ENCODE results near the gene TEDC1.

Gene TEDC1

DNA sequence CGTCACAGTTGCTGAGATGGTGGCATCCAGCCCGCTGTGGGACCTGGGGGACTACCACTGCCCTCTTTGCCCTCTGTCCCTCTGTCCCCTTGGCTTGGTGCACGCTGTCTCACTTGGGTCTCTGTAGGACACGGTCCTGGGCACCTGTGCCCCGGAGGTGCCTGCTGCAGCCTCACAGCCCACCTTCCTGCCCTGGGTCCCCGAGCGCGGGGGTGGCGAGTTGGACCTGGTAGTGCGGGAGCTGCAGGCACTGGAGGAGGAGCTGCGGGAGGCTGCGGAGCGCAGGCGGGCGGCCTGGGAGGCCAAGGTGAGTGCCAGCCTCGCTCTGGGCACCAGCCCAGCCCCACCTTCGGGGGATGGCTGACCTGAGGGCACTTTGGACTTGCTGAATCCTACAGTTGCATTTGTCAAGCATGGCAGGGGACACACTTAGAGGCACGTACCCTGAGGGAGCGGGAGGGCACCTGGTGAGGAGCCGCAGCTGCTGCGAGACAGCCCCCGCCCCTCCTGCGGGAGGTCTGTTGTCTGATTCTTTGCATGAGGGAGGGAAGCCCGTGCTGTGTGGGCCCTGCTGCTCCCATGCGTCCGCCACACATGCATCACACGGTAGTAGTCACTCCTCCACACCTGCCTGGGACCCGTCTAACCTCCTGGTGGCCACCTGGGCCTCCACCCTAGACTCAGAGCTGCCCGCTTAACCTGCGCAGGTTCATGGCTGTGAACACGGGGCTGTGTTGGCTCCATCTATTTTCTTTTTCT lies 6.8 kb downstream of the TEDC1 start:
- no peak for DNase-seq (ENCODE audit: low spot score)

DNA sequence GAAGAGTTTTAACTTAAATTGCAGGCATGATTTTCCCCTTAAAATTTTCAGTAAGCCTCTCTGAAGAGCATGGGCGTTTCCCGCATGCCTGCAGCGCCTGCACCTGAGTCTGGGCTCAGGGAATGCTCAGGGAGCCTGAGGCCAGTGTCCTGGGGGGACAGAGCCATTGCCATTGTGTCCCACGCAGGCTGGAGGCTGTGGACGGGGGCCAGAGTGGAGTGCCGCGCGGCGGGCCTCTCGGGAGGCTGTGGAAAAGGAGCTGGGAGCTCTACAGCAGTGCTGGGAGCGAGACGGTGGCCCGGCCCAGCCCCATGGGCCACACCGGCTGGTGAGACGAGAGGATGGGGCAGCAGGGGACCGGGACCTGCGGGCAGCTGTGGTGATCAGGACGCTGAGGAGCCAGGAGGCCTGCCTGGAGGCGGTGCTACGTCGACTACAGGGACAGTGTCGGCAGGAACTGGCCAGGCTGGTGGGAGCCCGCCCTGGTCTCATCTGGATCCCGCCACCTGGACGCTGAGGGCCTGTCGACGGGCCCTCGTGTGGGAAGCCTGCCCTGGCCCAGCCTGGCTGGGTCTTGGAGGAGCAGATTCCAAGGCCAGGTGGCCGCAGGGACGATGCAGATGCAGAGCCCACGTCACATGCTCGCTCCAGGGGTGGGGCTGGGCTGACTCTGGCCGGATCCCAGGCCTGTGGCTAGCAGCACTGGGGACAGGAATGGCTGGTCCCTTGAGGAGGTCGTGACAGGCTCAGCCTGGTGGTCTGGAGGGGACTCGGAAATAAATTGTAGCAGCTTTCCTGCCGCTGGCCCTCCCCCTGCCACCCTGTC lies 7.6 kb downstream of the TEDC1 start:
- DNase-seq (ENCODE audit: low spot score) = no peak

DNA sequence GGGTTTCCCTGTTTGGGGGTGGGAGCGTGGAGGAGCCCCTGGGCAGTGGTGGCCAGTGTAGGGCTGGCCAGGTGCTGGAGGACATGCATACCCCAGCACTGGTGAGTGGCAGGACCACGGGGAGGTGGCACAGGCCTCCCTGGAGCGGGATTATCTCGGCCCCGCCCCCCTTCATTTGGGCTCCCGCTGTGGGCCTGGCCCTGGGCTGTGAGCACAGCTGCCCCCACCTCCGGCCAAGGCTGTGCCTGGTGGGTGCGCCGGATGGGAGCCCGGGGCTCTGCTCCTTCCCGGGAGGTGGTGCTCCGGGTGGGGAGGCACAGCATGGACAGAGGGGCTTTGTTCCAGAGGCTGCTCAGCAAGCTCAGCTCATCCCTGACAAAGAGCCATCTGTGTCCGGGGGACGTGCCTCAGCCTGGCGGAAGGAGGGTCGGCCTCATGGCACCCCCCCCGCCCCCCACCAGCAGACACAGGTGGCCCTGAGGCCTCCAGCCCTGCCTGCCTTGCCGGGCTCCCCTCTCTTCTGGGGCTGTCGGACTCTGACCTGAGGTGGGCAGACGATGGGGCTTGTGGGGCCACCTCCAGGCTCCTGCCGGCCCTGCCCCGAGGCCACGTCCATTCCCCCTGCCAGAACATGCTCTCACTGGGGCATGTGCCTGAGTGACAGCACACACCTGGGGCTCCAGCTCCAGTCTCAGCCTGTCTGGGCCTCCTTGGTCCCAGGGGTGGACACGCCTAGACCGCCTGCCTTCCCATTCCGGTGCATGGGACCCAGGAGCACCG lies 8.4 kb downstream of the TEDC1 start:
- DNase-seq (ENCODE audit: low spot score) = no peak

DNA sequence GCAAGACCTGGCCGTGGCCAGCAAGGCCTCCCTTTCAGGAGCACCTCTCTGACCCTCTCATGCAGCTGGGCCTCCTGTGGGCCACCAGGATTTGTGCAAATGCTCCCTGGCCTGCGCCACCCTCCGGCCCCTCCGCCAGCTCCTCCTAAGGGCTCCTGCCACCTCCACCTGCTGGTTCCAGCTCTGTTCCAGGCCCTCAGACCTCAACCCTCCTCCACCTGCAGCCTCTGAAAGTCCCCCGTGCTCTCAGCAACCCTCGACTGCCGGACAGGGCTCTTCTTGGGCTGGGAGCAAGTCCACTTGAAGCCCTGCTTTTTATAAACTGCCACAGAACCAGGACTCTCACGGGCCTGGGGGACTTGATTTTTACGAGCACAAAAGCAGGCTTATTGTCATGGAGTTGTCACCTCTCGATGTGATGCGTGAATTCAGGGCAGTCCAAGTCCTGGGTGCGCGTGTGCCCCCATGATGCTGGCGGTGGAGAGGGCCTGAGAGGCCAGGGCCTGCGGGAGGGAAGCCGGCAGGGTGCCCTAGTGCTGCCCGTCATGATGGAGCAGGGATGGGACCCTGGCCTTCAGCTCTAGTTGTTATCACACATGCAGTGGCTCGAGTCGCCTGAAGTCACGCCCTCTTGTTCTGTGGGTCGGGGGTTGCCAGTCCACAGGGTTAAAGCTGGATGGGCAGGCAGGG lies 9.1 kb downstream of the TEDC1 start:
- no peak for DNase-seq (ENCODE audit: low spot score)

DNA sequence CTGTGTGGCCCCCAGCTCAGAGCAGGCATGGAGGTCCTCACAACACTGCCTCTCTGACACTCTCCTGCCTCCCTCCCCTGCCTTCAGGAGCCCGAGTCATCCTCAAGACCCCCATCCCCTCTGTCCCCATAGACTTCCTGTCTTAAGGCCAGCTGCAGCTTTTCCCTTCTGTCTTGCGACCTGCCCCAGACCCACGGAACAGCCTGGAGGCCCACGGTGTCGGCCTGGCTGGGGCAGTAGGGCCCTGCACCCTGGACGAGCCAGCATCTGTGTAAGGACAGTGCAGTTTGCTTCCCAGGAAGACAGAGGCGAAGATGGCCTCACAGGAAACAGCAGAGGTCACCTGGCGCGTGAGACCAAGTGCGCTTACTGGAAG lies 9.7 kb downstream of the TEDC1 start:
- no peak for DNase-seq (ENCODE audit: low spot score)

DNA sequence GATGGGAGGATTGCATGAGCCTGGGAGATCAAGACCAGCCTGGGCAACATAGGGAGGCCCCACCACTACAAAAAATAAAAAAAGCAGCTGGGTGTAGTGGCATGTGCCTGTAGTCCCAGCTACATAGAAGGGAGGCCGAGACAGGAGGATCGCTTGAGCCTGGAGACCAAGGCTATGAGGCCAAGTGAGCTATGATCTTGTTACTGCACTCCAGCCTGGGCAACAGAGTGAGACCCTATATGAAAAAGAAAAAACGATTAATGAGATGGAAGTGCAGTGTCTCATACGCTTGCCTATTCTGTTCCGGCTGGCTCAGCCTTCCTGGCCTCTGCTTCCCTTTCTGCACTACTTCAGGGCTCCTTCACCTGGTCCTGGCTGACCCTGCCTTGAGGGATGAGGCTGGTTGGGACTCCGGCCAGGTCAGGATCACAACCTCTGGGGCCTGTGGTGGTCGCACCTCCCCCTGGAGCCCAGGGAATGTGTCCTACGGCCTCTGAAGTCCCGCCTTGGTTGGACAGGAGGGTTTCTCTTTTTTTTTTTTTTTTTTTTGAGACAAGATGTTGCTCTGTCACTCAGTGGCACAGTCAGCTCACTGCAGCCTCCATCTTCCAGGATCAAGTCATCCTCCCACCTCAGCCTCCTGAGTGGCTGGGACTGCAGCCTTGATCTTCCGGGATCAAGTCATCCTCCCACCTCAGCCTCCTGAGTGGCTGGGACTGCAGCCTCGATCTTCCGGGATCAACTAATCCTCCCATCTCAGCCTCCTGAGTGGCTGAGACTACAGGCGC lies 10.7 kb downstream of the TEDC1 start:
- DNase-seq (ENCODE audit: low spot score) = no peak

DNA sequence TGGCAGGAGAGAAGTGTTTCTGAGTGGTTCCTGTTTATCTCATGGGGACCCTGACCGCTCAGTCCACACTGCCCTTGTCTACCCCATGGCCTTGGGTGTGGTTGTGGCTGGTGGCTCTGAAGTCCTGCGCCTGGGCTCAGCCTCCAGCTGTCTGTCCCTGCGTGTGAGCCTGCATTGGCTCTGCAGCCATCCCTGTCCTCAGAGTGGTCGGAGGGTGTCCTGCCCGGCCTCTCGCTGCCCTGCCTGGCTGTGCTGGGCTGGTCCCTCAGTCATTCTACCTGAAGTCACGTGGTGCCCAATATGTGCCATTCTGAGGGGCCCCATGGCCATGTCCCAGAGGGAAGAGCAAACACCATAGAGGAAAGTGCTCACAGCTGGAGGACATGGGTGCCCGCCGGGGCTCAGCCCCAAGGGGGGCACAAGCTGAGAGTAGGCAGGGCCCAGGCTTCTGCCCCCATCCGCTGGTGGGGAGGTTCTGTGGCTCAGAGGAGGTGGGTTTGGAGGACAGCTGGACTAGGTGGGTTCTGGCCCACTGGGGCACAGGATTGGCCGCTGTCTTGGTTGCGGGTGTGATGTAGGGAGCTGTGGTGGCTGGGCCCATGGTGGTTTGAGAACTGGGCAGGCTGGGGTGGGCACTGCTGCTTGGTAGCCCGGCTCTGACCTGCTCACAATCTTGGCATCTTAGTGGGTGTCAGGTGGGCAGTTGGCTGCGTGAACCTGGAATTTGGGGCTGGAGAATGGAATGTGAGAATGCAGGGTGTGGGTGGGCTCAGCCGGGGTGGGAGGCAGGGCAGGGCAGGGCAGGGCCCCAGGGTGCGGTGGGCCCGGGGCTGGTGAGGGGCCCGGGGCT lies 11.6 kb downstream of the TEDC1 start:
- DNase-seq (ENCODE audit: low spot score) = no peak

DNA sequence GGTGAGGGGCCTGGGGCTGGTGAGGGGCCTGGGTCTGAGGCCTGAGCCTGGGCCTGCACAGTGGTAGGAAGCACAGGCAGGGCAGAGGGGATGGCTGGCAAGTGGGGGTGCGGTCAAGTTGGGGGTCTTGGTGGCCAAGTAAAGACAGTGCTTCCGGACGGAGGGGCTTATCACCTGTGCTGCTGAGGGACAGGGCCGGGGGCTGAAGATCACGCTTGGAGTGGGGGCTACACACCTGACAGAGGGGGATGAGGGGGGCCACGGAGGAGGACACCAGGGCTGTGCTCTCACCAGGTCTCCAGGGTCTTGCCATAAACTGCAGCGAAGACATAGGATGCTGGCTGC lies 12.2 kb downstream of the TEDC1 start:
- DNase-seq (ENCODE audit: low spot score) = no peak

DNA sequence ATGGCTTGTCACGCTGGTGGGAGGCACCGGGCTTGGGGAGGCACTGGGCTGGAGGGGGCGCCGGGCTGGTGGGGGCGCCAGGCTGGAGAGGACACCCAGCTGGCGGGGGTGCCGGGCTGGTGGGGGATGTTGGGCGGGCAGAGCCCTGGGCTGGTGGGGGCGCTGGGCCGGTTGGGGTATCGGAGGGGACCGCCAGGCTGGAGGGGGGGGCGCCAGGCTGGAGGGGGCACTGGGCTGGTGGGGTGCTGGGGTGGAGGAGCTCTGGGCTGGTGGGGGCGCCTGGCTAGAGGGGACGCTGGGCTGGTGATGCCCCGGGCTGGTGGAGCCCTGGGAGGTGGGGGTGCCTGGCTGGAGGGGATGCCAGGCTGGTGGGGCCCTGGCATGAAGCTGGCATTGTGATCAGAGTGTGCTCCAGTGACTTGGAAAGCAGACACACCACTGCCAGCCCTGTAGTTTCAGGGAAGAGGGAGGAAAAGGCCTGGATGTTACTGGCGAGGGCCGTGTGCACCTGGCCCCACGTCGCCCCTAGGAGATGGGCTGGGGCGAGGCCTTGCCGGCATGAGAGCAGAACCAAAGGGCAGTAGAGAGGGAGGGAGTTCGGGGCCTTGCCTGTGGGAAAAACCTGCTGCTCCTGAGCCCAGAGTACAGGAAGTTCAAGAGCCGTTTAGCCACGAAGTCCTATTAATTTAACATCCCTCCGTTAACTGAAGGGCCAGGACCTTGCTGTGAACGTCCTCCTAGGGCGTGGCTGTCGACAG lies 13.1 kb downstream of the TEDC1 start:
- no peak for DNase-seq (ENCODE audit: low spot score)

DNA sequence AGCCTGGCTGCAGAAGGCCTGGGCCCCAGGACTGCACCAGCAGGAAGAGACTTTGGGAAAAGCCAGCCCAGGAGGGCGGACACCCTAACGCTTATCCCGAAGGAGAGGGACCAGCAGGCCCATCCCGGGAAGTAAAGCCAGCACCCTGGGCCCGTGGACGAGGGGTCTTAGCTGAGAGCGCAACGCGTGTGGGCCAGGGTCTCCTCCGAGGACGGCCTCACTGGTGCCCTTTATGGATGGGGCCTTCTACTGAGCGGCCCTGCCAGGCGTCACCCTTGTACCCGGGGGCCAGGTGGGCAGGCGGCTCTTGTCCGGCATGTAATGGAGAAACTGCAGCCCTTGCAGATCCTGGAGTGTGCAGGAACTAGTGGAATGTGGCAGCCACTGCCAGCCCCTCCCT lies 14.1 kb downstream of the TEDC1 start:
- no peak for DNase-seq (ENCODE audit: low spot score)

DNA sequence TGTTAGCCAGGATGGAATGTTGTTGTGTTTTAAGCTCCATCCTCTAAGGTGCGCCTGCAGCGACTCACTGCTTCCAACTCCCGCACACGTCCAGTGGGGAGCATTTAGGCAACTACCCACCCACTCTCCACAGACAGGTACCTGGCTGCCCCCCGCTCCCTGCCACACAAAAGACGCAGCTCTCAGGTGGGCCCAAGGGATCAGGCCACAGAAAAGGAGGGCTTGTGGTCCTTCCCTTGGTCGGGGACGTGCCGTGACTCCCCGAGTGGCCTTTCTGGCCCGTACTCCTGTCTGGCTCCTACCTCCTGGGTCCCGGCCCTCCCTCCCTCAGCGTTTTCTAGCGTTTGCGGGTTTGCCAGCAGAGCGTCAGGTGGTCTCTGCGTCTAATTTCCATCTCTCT lies 16.2 kb downstream of the TEDC1 start:
- no peak for DNase-seq (ENCODE audit: low spot score)

DNA sequence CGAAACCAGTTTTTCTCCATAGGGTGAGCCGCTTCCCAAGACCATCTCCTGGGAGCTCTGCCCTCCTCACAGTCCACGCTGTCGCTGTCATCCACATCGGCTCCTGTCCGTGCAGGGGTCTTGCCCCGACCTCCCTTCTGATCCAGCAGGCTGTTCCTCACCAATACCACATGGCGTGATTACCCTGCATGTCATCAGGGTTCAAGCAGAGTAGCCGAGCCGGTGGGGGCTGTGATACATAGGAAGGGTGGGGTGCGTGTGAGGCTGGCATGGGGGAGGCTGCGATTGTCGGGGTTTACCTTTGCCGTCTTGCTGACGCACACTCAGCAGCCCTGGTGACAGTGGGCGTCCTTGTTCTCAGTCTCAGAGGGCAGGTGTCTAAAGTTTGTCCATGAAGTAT lies 17.0 kb downstream of the TEDC1 start:
- DNase-seq (ENCODE audit: low spot score) = no peak

DNA sequence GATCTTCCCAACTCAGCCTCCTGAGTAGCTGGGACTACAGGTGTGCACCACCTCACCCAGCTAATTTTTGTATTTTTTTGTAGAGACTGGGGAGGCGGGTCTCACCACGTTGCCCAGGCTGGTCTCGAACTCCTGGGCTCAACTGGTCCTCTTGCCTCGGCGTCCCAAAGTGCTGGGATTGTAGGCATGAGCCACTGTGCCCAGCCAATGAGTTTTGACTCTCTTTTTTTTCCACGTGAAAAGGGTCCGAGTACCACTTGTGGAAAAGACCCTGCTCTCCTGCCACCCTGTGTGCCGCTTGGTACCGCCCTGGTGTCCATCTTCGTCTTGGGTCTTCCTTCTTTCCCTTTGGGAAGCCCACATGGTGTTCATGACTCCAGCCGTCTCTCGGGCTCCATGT lies 17.6 kb downstream of the TEDC1 start:
- no peak for DNase-seq (ENCODE audit: low spot score)

DNA sequence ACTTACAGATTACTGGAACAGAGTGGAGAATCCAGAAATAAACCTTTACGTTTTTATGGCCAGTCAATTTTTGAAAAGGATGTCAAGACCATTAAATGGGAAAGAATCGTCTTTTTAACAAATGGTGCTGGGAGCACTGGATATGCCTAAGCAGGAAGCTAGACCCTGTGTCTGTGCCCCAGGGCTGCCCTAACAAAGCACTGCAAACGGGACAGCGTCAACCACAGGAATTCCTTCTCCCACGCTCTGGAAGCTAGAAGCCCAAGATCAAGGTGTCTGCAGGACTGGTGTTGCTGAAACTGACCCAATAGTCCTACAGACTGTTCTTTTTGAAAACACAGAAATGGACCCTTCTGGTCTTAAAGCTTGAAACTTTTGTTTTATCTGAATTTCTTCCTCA lies 26.1 kb downstream of the TEDC1 start:
- no peak for DNase-seq (ENCODE audit: low spot score)

DNA sequence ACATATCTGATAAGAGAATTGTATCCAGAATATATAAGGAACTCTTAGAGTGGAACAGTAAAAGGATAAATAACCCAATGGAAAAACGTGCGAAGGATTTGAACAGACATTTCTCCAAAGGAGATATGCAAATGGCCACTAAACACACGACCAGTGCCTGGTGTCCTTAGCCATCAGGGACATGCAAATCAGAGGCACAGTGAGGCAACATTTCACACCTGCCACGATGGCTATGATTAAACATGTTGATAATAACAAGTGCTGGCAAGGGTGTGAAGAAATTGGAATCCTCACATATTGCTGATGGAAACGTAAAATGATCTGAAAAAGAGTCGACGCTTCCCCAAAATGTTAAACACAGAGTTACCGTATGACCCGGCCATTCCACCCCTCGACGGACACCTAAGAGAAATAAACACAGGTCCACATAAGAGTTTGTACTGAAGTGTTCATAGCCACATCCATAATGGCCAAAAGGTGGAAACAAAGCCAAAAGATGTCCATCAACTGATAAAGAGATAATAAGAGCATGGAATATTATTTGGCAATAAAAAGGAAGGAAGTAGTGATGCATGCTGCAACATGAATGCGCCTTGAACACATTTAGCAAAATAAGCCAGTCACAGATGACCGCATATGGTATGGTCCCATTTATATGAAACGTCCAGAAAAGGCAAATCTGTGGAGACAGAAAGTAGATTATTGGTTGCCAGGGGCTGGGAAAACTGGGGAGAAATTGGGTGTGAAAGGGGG lies 29.1 kb downstream of the TEDC1 start:
- no peak for DNase-seq (ENCODE audit: low spot score)

DNA sequence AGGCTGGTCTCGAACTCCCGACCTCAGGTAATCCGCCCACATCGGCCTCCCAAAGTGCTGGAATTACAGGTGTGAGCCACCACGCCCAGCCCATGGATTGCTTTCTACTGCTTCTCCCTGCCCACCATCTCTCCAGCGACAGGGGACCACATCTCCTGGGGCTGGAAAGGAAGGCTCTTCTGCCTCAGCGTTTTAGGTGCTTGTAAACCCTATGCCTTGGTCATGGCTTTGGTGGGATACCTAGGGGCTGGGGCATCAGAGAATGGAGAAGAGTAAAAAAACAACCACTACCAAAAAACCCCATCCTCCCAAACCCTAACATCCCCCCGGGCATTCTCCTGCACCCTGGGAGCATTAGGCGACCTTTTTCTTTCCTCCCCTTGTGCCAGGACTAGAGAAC lies 34.3 kb downstream of the TEDC1 start:
- DNase-seq (ENCODE audit: low spot score) = no peak

DNA sequence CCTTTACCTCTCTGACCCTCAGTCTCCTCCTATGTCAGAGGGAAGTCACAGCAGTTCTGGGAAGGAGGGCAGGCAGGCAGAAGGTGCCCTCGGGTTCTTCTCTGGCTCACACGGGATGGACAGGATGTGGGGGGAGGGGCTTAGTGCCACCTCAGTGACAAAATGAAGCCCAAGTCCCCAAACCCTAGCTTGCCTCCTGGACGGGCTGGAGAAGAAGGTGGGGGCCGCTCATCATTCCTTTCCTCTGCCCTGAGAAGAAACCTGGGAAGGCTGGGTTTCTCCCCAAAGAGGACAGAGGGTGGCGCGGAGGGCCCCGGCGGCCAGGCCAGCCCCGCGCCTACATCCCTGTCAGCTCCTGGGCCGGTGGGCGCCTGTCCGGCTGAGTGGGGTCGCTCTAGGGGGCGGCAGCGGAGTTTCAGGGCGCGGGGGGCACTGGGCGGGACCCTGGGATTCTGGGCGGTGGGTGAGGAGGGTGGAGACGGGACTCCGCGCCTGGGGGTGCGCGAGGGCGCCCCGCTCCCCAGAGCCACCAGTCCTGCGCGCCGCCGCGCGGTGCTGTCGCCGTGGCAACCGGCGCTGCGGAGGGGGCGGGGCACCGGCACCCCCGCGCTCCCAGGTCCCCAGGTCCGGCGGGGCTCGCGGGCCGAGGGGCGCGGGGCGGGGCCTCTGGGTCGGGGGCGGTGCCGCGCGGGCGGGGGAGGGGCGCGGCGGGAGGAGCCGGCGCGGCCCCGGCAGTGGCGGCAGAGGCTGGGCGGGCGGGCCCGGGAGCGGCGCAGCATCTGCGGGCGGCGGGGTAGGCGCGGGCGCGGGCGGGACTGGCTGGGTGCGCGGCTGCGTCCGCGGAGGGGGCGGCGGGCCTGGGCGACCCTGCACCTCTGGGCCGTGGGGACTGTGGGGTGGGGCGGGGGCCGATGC lies 35.1 kb downstream of the TEDC1 start, which contains the start of gene TMEM121:
Gene TMEM121, plus strand, starts transcription at position 723 of the 915 bp plus-strand sequence. CDS start 2,252 bp downstream, outside the sequence.
- DNase-seq (ENCODE audit: low spot score) = peak; percentile 77

Data from AG20443 (cell line).